H1 (cell line): ENCODE measurements around the gene PLCB4. TPM values are rescaled to one million over a fixed set of nuclear protein-coding genes. Genes with fewer than 3 reads are reported as not detected.

Experiments
- CTCF ChIA-PET: fragments of 300-600 bp; sonication (Branson Sonifier 250); formaldehyde crosslinking; loops from one replicate; lab custom pipeline; 2021; ENCODE audit not compliant: partially characterized antibody; lab: Charles Lee
- POLR2A ChIA-PET: fragments of 300-600 bp; sonication (Branson Sonifier 250); formaldehyde crosslinking; loops from one replicate; lab custom pipeline; 2021; ENCODE audit warnings: inconsistent platforms; ENCODE audit not compliant: partially characterized antibody; lab: Charles Lee
- DNase-seq, 2 experiments: peaks; one replicate each; pipeline versions ENCODE4 v3.0.0 to v3.0.0-alpha.2; 2010 to 2022; ENCODE audit warnings: low spot score in 2 of 2, low read depth in 1 of 2, mixed read lengths in 1 of 2
- FAIRE-seq: peaks from 2 replicates; lab custom pipeline; 2011; peaks lifted over from hg19 to GRCh38; lab: Jason Lieb, UNC
- H2AFZ ChIP-seq: 2 replicates; pipeline ENCODE4 v1.8.1; 2012; ENCODE audit warnings: low read length, inconsistent platforms
- H2AK5ac ChIP-seq: 2 replicates; pipeline ENCODE4 v1.6.1; 2013; ENCODE audit warnings: low read depth, low read length
- H2BK120ac ChIP-seq: replicated peaks from 2 replicates; pipeline ENCODE3; 2013; ENCODE audit warnings: low read depth, low read length, inconsistent platforms
- H2BK12ac ChIP-seq: 2 replicates; pipeline ENCODE4 v1.6.1; 2013; ENCODE audit warnings: low read depth, low read length
- H2BK15ac ChIP-seq: 2 replicates; pipeline ENCODE4 v1.6.1; 2013; ENCODE audit warnings: low read length
- H2BK20ac ChIP-seq: 2 replicates; pipeline ENCODE4 v1.6.1; 2013; ENCODE audit warnings: low read length
- H2BK5ac ChIP-seq: 2 replicates; pipeline ENCODE4 v1.6.1; 2013; ENCODE audit warnings: low read depth, low read length
- H3K14ac ChIP-seq: 2 replicates; pipeline ENCODE4 v1.6.1; 2013; ENCODE audit warnings: inconsistent platforms; ENCODE audit not compliant: insufficient read length
- H3K18ac ChIP-seq: 2 replicates; pipeline ENCODE4 v1.6.1; 2013; ENCODE audit warnings: low read length; ENCODE audit errors: extremely low read depth
- H3K23ac ChIP-seq: 2 replicates; pipeline ENCODE4 v1.6.1; 2013; ENCODE audit warnings: inconsistent platforms; ENCODE audit not compliant: insufficient read length
- H3K23me2 ChIP-seq: 2 replicates; pipeline ENCODE4 v1.6.1; 2013; ENCODE audit warnings: low read depth, low read length
- H3K27ac ChIP-seq: 2 replicates; pipeline ENCODE4 v1.6.1; 2011; ENCODE audit warnings: low read depth, low read length, inconsistent platforms
- H3K27me3 ChIP-seq, 4 experiments: replicated peaks in 1 of 4; 1 replicate in 1 of 4; 2 replicates in 3 of 4; pipeline versions ENCODE4 v1.6.1 to v1.8.1; 2011 to 2013; ENCODE audit warnings: low read length in 3 of 4, mild to moderate bottlenecking in 3 of 4, inconsistent platforms in 2 of 4, mixed read lengths in 2 of 4, moderate library complexity in 1 of 4; ENCODE audit not compliant: control insufficient read depth in 3 of 4, insufficient read depth in 3 of 4; ENCODE audit errors: extremely low read depth in 1 of 4
- H3K36me3 ChIP-seq, 4 experiments: 2 replicates each; pipeline versions ENCODE4 v1.6.1 to v1.8.1; 2011 to 2013; ENCODE audit warnings: mild to moderate bottlenecking in 4 of 4, low read length in 3 of 4, moderate library complexity in 2 of 4, control low read depth in 1 of 4, inconsistent platforms in 1 of 4; ENCODE audit not compliant: insufficient read depth in 4 of 4, control insufficient read depth in 2 of 4
- H3K4ac ChIP-seq: replicated peaks from 2 replicates; pipeline ENCODE3; 2013; ENCODE audit warnings: low read length, low read depth, mixed read lengths, inconsistent platforms; ENCODE audit not compliant: insufficient read length
- H3K4me1 ChIP-seq, 4 experiments: replicated peaks in 1 of 4; 1 replicate in 1 of 4; 2 replicates in 3 of 4; pipeline versions ENCODE4 v1.6.1 to v1.8.1; 2011 to 2013; ENCODE audit warnings: low read length in 3 of 4, inconsistent platforms in 2 of 4, mixed read lengths in 1 of 4; ENCODE audit not compliant: insufficient read depth in 4 of 4, control insufficient read depth in 3 of 4
- H3K4me2 ChIP-seq, 2 experiments: 2 replicates each; pipeline versions ENCODE4 v1.6.1 to v1.8.1; 2011 to 2013; ENCODE audit warnings: low read depth in 2 of 2, low read length in 2 of 2, control low read depth in 1 of 2, inconsistent platforms in 1 of 2, mild to moderate bottlenecking in 1 of 2; ENCODE audit not compliant: insufficient read depth in 1 of 2
- H3K4me3 ChIP-seq, 4 experiments: fragments of 200-600, 300-600 bp in 1 of 4; sonication (generic), shearing (Covaris generic), sonication (Bioruptor Twin) in 1 of 4; 2 replicates each; pipeline versions ENCODE4 v1.5.1 to v1.8.1; 2011 to 2016; ENCODE audit warnings: low read length in 4 of 4, low read depth in 3 of 4, control low read depth in 2 of 4, inconsistent platforms in 2 of 4, mild to moderate bottlenecking in 2 of 4, mixed read lengths in 1 of 4, moderate library complexity in 1 of 4; ENCODE audit not compliant: insufficient read depth in 2 of 4; ENCODE audit errors: extremely low read depth in 1 of 4
- H3K56ac ChIP-seq: replicated peaks from 2 replicates; pipeline ENCODE3; 2013; ENCODE audit warnings: low read depth, mild to moderate bottlenecking, mixed read lengths, low read length, inconsistent platforms; ENCODE audit not compliant: insufficient read length
- H3K79me1 ChIP-seq: 2 replicates; pipeline ENCODE4 v1.6.1; 2013; ENCODE audit warnings: low read depth, low read length, control low read depth
- H3K79me2 ChIP-seq, 2 experiments: 2 replicates each; pipeline versions ENCODE4 v1.6.1 to v1.8.1; 2012 to 2013; ENCODE audit warnings: low read length in 2 of 2, mild to moderate bottlenecking in 2 of 2, inconsistent platforms in 1 of 2; ENCODE audit not compliant: insufficient read depth in 2 of 2, control insufficient read depth in 1 of 2
- H3K9ac ChIP-seq, 4 experiments: replicated peaks in 1 of 4; 1 replicate in 1 of 4; 2 replicates in 3 of 4; pipeline versions ENCODE4 v1.6.1 to v1.8.1; 2011 to 2013; ENCODE audit warnings: low read depth in 3 of 4, low read length in 3 of 4, control low read depth in 2 of 4, mild to moderate bottlenecking in 2 of 4, moderate library complexity in 2 of 4, inconsistent platforms in 1 of 4; ENCODE audit errors: extremely low read depth in 1 of 4
- H3K9me3 ChIP-seq, 2 experiments: 2 replicates each; pipeline versions ENCODE4 v1.6.1 to v1.8.1; 2012 to 2013; ENCODE audit warnings: mild to moderate bottlenecking in 2 of 2, moderate library complexity in 2 of 2, control low read depth in 1 of 2, inconsistent platforms in 1 of 2, low read depth in 1 of 2, low read length in 1 of 2, mixed read lengths in 1 of 2; ENCODE audit not compliant: insufficient read depth in 2 of 2
- H4K20me1 ChIP-seq, 2 experiments: replicated peaks in 1 of 2; 2 replicates each; pipeline versions ENCODE3 to v1.8.1; 2011 to 2013; ENCODE audit warnings: inconsistent platforms in 2 of 2, low read length in 2 of 2, mild to moderate bottlenecking in 1 of 2; ENCODE audit not compliant: insufficient read depth in 2 of 2, control insufficient read depth in 1 of 2
- H4K5ac ChIP-seq: 2 replicates; pipeline ENCODE4 v1.6.1; 2013; ENCODE audit warnings: low read length, low read depth, mixed read lengths, inconsistent platforms; ENCODE audit not compliant: insufficient read length
- H4K8ac ChIP-seq: 2 replicates; pipeline ENCODE4 v1.8.0; 2013; ENCODE audit warnings: mild to moderate bottlenecking, moderate library complexity, low read length, inconsistent platforms; ENCODE audit not compliant: insufficient read depth; ENCODE audit errors: extremely low read depth
- H4K91ac ChIP-seq: replicated peaks from 2 replicates; pipeline ENCODE3; 2013; ENCODE audit warnings: low read length, mixed read lengths, inconsistent platforms; ENCODE audit not compliant: insufficient read length
- EGR1 ChIP-seq: IDR thresholded peaks from 2 replicates; pipeline ENCODE4 v1.6.1; 2011; ENCODE audit warnings: low read depth, low read length, borderline replicate concordance
- HDAC2 ChIP-seq, 2 experiments: fragments of 300-600 bp in 1 of 2; sonication (generic) in 1 of 2; IDR thresholded peaks; 2 replicates each; pipeline ENCODE4 v1.6.1; 2011 to 2012; ENCODE audit warnings: low read depth in 2 of 2, low read length in 2 of 2, mild to moderate bottlenecking in 2 of 2, moderate library complexity in 2 of 2, borderline replicate concordance in 1 of 2, inconsistent platforms in 1 of 2
- KDM4A ChIP-seq: IDR thresholded peaks from one replicate; pipeline ENCODE4 v1.7.1; 2012; ENCODE audit warnings: low read depth, mild to moderate bottlenecking, moderate library complexity, low read length, inconsistent platforms; ENCODE audit not compliant: severe bottlenecking
- POLR2AphosphoS5 ChIP-seq: IDR thresholded peaks from 2 replicates; pipeline ENCODE4 v1.6.1; 2011; ENCODE audit warnings: low read depth, low read length
- TAF1 ChIP-seq: IDR thresholded peaks from 2 replicates; pipeline ENCODE4 v1.6.1; 2011; ENCODE audit warnings: mild to moderate bottlenecking, low read depth, low read length
- WGBS, 2 experiments: shearing (Covaris generic) in 1 of 2; methylation state at CpG; one replicate each; pipeline versions ENCODE4 v1.1.6 to v1.1.7; 2013 to 2015; ENCODE audit warnings: low lambda C conversion rate in 2 of 2, mixed read lengths in 2 of 2, inconsistent platforms in 1 of 2, low coverage in 1 of 2, missing lambda C conversion rate in 1 of 2; ENCODE audit not compliant: insufficient replicate concordance in 2 of 2, insufficient coverage in 1 of 2, insufficient read length in 1 of 2; ENCODE audit errors: extremely low coverage in 1 of 2, missing lambda C conversion rate in 1 of 2; 5-methylcytosine and 5-hydroxymethylcytosine counted together
- polyA plus RNA-seq, 7 experiments: library from polyadenylated mRNA; depleted of rRNA in 3 of 7; stranded (reverse) in 5 of 7; unstranded in 2 of 7; fragments of >200 nt in 5 of 7; fragments of 200-250 nt in 2 of 7; gene quantifications; 1 replicate in 5 of 7; 2 replicates in 1 of 7; 4 replicates in 1 of 7; pipeline versions ENCODE4 v1.2.1 to v1.2.3, GENCODE V29; 2011 to 2013; ENCODE audit warnings: missing spikeins in 2 of 7, mixed read lengths in 2 of 7
- total RNA-seq: library from RNA; stranded (reverse); fragmentation: NEBNext Ultra II Directional; extraction: Animal tissue kit (Norgen Biotek cat#: 25700); gene quantifications from 2 replicates; pipeline ENCODE4 v1.2.1, GENCODE V29; 2021

PLCB4 gene
- total and polyA plus RNA-seq, 2 of the 8 experiments (the other 6 are each of a cell fraction or from before 2014, with no cell fraction given): 3.2 to 14.1 TPM

DNA sequence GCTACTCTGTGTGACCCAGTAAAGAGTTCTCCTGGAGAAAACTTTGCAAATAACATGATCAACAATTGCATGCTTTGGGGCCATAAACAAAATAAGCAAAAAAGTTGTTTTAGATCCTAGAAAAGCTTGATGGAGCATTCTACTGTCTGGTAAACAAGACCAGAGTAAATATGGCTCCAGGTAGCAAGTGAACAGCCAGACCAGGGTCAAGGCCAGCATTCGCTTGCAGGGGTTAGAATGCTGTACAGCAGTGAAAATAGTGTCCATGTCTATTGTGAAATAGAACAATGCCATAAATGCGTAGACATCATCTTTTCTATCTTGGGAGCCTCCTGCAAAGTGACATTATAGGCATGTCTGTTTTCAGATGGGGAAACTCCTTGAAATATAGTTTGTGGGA, 216.7 kb downstream of the PLCB4 start:
- ChIA-PET CTCF (no interaction called here), POLR2A (no interaction called here)
- no peak overlapping the region for H3K23ac ChIP-seq
- no peaks in the 10 kb centered on the region for H3K4me1 ChIP-seq
- no peak overlapping the region for H3K56ac ChIP-seq
- H2AFZ ChIP-seq: no peak overlapping the region
- no peak overlapping the region for H3K4me2 ChIP-seq
- no peak overlapping the region for H2AK5ac ChIP-seq
- no peaks in the 10 kb centered on the region for H3K79me1 ChIP-seq
- no peak overlapping the region for H3K14ac ChIP-seq
- 90% methylated on average over 2 of the region's 2 CpGs; no CpG with 5 or more reads in 1 of the 2 experiments for WGBS, 2 experiments
- H2BK5ac ChIP-seq: no peak overlapping the region
- no peak overlapping the region for H2BK15ac ChIP-seq
- no peaks in the 10 kb centered on the region for H3K23me2 ChIP-seq
- H4K91ac ChIP-seq: no peak overlapping the region
- H2BK20ac ChIP-seq: no peak overlapping the region
- H3K9ac ChIP-seq: no peak overlapping the region
- DNase-seq: no peak
- no peaks in the 10 kb centered on the region for H4K20me1 ChIP-seq
- no peak overlapping the region for H3K4me3 ChIP-seq
- H3K27ac ChIP-seq: no peak overlapping the region
- H4K8ac ChIP-seq: no peak overlapping the region
- no peak overlapping the region for H3K4ac ChIP-seq
- H3K27me3 ChIP-seq: no peaks in the 10 kb centered on the region
- H3K79me2 ChIP-seq: no peaks in the 10 kb centered on the region
- H2BK12ac ChIP-seq: no peak overlapping the region
- H3K36me3 ChIP-seq: no peaks in the 10 kb centered on the region
- H4K5ac ChIP-seq: no peak overlapping the region
- H3K9me3 ChIP-seq: no peaks in the 10 kb centered on the region
- FAIRE-seq: no peak
- no peak overlapping the region for H3K18ac ChIP-seq
- H2BK120ac ChIP-seq: no peak overlapping the region
- TF ChIP-seq HDAC2 (IDR thresholded peaks at IDR 0.05; ENCODE audit: borderline replicate concordance in 1 of 2, low read depth in 2 of 2, low read length in 2 of 2): no peak
- no peak for TF ChIP-seq KDM4A
- no peak for TF ChIP-seq EGR1
- no peak for TF ChIP-seq TAF1
- no peak for TF ChIP-seq POLR2AphosphoS5
